Lower leg skin (tissue), 4 donors: ENCODE data around the gene KCNG4. TPM values are rescaled to one million over a fixed set of nuclear protein-coding genes. Genes with fewer than 3 reads are reported as not detected.

Source experiments
- DNase-seq, 2 donors: peaks; one replicate each; pipeline ENCODE4 v3.0.0-alpha.2; 2019; ENCODE audit warnings: low spot score in 2 of 2
- H3K4me3 ChIP-seq: fragments of 200-600 bp; sonication (generic); 2 replicates; pipeline ENCODE4 v1.5.1; 2017; ENCODE audit warnings: mild to moderate bottlenecking, low read depth; ENCODE audit not compliant: poor library complexity, severe bottlenecking
- CTCF ChIP-seq, 3 donors: fragments of 450-650 bp; IDR thresholded peaks; one replicate each; pipeline ENCODE4 v1.5.1; 2016; ENCODE audit warnings: antibody characterized with exemption in 3 of 3, mild to moderate bottlenecking in 3 of 3, moderate library complexity in 2 of 3
- POLR2A ChIP-seq, 2 donors: fragments of 450-650 bp; IDR thresholded peaks; one replicate each; pipeline ENCODE4 v1.6.1; 2016 to 2017; ENCODE audit warnings: antibody characterized with exemption in 2 of 2, mild to moderate bottlenecking in 1 of 2, moderate library complexity in 1 of 2
- WGBS, 2 donors: methylation state at CpG; one replicate each; pipeline ENCODE4 v1.1.5; 2018; 5-methylcytosine and 5-hydroxymethylcytosine counted together
- intact Hi-C: fragments of 100-400 bp; cut with DNase I; formaldehyde crosslinking; loops from one replicate; pipeline ENCODE4 v1.15.0; 2023; ENCODE audit warnings: low total_unique reads
- total RNA-seq, 4 donors: library from RNA; depleted of rRNA; stranded (reverse); fragments of >200 nt; gene quantifications; one replicate each; pipeline ENCODE4 v1.1.0, GENCODE V29; 2016

KCNG4 gene
- total RNA-seq, 4 donors from 2014 or later = not detected

DNA sequence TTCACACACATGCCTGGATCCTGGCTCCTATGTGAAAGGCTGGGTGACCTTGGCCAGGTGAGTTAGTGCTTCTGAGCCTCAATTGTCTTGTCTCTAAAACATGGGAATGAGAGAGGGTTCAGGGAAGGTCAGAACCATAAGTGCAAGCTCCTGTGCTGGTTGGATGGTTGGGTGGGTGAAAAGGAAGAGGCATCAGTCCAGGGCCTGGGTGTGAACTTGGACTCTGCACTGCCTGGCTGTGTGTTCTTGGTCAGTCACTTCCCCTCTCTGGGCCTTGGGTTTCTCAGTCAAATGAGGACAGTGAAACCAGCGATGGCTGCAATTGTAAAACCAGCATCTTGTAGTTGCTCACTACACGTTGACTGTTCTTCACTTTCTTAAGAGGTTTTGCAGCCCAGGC lies 643 bp upstream of the KCNG4 start:
- DNase-seq = no peak
- no peak overlapping the region for H3K4me3 ChIP-seq
- intact Hi-C loops = no loop called here
- 83 to 93% methylated on average over 2 of the region's 2 CpGs for WGBS, 2 donors
- TF ChIP-seq POLR2A (IDR thresholded peaks at IDR 0.05) = no peak
- TF ChIP-seq CTCF (IDR thresholded peaks at IDR 0.05) = no peak

DNA sequence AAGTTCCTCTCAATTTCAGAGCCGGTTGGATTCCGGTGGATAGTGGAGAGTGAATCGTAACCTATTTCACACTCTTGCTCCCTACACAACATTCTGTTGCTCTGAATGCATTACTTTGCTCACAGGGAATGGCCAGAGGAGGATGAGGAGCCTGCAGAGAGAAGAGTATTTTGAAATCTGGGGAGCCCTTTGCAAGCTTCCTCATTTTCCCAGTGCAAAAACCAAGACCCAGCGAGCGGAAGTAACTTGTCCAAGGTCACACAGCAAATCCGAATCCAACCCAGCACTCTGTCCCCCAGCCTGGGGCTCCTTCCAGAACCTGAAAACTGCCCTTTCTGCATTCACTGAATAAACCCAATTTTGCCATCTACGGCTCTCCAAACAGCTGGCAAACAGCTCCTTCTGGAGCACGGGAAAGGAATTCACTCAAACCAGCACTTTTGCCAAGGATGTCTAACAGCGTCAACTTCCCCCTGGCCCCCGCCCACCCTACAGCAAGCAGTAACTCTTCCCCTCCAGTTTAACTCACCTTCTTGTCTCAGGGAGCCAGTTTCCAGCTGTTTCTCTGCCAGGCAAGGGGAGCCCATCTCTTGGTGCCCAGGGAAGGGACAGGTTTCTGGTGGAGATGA lies 557 bp downstream of the KCNG4 start:
- TF ChIP-seq POLR2A (IDR thresholded peaks at IDR 0.05) = no peak
- no peak for TF ChIP-seq CTCF (IDR thresholded peaks at IDR 0.05)
- intact Hi-C loops = no loop called here
- no peak for DNase-seq
- 45 to 47% methylated on average over 10 of the region's 10 CpGs for WGBS, 2 donors
- H3K4me3 ChIP-seq = no peak overlapping the region

DNA sequence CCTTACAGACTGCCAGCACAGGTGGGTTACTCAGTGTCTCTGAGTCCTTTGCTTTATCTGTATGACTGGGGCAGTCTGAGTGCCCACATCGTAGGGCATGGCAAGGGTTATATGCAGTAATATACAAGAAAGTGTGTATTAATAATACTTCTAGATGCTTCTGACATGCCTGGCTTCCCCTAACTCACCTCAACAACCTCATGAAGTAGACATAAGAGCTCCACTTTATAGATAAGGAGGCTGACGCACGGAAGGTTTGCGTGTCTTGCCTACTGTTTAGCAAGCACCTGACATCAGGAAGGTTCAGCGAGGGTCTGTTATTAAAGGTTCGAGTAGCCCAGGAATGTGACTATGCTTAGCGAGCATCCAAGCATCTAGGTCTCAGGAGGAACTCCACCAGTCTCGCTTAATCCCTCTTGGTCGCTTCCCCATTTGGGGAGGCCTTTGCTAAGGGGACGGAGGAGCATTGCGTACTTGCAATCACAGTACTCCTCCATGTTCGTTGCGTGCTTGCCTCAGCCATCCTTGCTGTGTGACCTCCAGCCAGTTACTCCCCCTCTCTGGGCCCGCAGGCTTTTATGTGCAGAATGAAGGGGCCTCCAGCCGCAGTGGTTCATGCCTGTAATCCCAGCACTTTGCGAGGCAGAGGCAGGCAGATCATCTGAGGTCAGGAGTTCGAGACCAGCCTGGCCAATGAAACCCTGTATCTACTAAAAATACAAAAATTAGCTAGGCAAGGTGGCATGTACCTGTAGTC lies 1.6 kb downstream of the KCNG4 start:
- 86 to 94% methylated on average over 17 of the region's 17 CpGs for WGBS, 2 donors
- DNase-seq = no peak
- intact Hi-C loops = no loop called here
- no peak overlapping the region for H3K4me3 ChIP-seq
- TF ChIP-seq CTCF (IDR thresholded peaks at IDR 0.05) (no peak), POLR2A (IDR thresholded peaks at IDR 0.05) (no peak)

DNA sequence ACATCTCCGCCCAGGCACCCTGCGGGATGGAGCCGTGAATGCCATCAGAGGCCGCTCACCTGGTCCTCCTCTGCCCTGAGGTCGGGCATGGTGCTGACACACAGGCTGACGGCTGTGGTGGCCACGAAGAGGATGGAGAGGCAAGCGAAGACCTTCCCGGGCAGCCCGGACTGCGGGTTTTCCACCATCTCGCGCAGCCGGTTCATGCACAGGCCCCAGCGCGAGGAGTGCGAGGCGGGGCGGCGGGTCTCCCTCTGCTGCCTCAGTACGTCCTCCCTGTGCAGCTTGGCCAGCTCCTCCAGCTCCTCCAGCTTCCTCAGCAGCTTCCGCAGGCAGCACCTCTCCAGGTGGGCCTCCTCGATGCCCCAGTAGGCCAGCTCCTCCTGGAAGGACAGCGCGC lies 3.1 kb downstream of the KCNG4 start:
- no peak for TF ChIP-seq POLR2A (IDR thresholded peaks at IDR 0.05)
- no peak for TF ChIP-seq CTCF (IDR thresholded peaks at IDR 0.05)
- intact Hi-C loops = no loop called here
- 93% methylated on average over 24 to 25 of the region's 25 CpGs for WGBS, 2 donors
- no peak overlapping the region for H3K4me3 ChIP-seq
- DNase-seq = no peak

GRCh38 chr16:84234321-84235241 lies 5.2 kb downstream of the KCNG4 start:
- no peak overlapping the region for H3K4me3 ChIP-seq
- no peak for DNase-seq
- TF ChIP-seq CTCF (IDR thresholded peaks at IDR 0.05) (no peak), POLR2A (IDR thresholded peaks at IDR 0.05) (no peak)
- WGBS, 2 donors = 61 to 62% methylated on average over 21 of the region's 21 CpGs
- intact Hi-C loops = no loop called here
